K562 (cell line): ENCODE results near the gene MEIKIN. TPM values are rescaled to one million over a fixed set of nuclear protein-coding genes. Genes with fewer than 3 reads are reported as not detected.

Source experiments
- ATAC-seq: fragments of 200-7000 bp; cut with Tn5 transposase; 3 replicates; pipeline ENCODE4 v1.9.1; 2020; ENCODE audit warnings: moderate library complexity
- BruUV-seq: library from RNA; stranded (reverse); fragments of 400-500 nt; replicated peaks from 2 replicates; lab custom pipeline; 2021; lab: Mats Ljungman, UMichigan
- CTCF ChIA-PET: fragments of 300-600 bp; formaldehyde crosslinking; extraction: SDS; loops from one replicate; lab custom pipeline; 2021; ENCODE audit warnings: low intra/inter-chr PET ratio; lab: Yijun Ruan, JAX
- POLR2A ChIA-PET: fragments of 300-600, 350-650 bp; sonication (Branson Sonifier 250); formaldehyde crosslinking; extraction: SDS; loops from one replicate; lab custom pipeline; 2021; ENCODE audit warnings: antibody characterized with exemption, inconsistent platforms; lab: Yijun Ruan, JAX
- DNase-seq, 4 experiments: peaks; one replicate each; pipeline versions ENCODE4 v3.0.0 to v3.0.0-alpha.2; 2011 to 2018; ENCODE audit warnings: low spot score in 3 of 4, mixed read lengths in 3 of 4; ENCODE audit errors: extremely low read depth in 1 of 4
- FAIRE-seq: peaks from 2 replicates; lab custom pipeline; 2011; peaks lifted over from hg19 to GRCh38; lab: Jason Lieb, UNC
- H2AFZ ChIP-seq: 2 replicates; pipeline ENCODE4 v1.6.0; 2011; ENCODE audit warnings: low read depth, low read length, control low read depth, inconsistent platforms
- H3K27ac ChIP-seq: fragments of 200-600 bp; 3 replicates; pipeline ENCODE4 v1.8.0; 2011; ENCODE audit warnings: low read depth, mild to moderate bottlenecking, control low read depth, inconsistent platforms, low read length, moderate library complexity, mixed read lengths; ENCODE audit errors: extremely low read depth
- H3K27me3 ChIP-seq, 2 experiments: fragments of 300-600 bp in 1 of 2; 2 replicates in 1 of 2; 3 replicates in 1 of 2; pipeline versions ENCODE4 v1.6.0 to v1.8.0; 2011; ENCODE audit warnings: inconsistent platforms in 2 of 2, low read length in 2 of 2, mild to moderate bottlenecking in 1 of 2, mixed read lengths in 1 of 2, moderate library complexity in 1 of 2; ENCODE audit not compliant: control insufficient read depth in 2 of 2, insufficient read depth in 2 of 2
- H3K36me3 ChIP-seq: fragments of 300-600 bp; 3 replicates; pipeline ENCODE4 v1.8.0; 2011; ENCODE audit warnings: mild to moderate bottlenecking, low read length, inconsistent platforms; ENCODE audit not compliant: control insufficient read depth, insufficient read depth
- H3K4me1 ChIP-seq, 2 experiments: fragments of 200-600 bp in 1 of 2; replicated peaks in 1 of 2; 2 replicates in 1 of 2; 3 replicates in 1 of 2; pipeline versions ENCODE4 v1.5.1 to v1.8.0; 2011; ENCODE audit warnings: inconsistent platforms in 2 of 2, low read length in 2 of 2, mild to moderate bottlenecking in 1 of 2, mixed read lengths in 1 of 2, moderate library complexity in 1 of 2; ENCODE audit not compliant: control insufficient read depth in 2 of 2, insufficient read depth in 2 of 2
- H3K4me2 ChIP-seq: 2 replicates; pipeline ENCODE4 v1.6.1; 2011; ENCODE audit warnings: low read length, control low read depth, inconsistent platforms, mixed read lengths; ENCODE audit not compliant: insufficient read depth
- H3K4me3 ChIP-seq: fragments of 200-600 bp; sonication (generic), shearing (Covaris generic); 2 replicates; pipeline ENCODE4 v1.5.1; 2016; ENCODE audit warnings: control low read depth, inconsistent platforms
- H3K79me2 ChIP-seq: fragments of 200-600 bp; 3 replicates; pipeline ENCODE4 v1.8.0; 2011; ENCODE audit warnings: low read length, inconsistent platforms; ENCODE audit not compliant: control insufficient read depth, insufficient read depth
- H3K9ac ChIP-seq, 2 experiments: 2 replicates each; pipeline versions ENCODE4 v1.6.0 to v1.6.1; 2011; ENCODE audit warnings: low read depth in 2 of 2, low read length in 2 of 2, control low read depth in 1 of 2, inconsistent platforms in 1 of 2, mild to moderate bottlenecking in 1 of 2, mixed read lengths in 1 of 2; ENCODE audit not compliant: insufficient read depth in 1 of 2
- H3K9me1 ChIP-seq: one replicate; pipeline ENCODE4 v1.6.0; 2011; ENCODE audit warnings: inconsistent platforms, mild to moderate bottlenecking, low read length, moderate library complexity; ENCODE audit not compliant: control insufficient read depth, insufficient read depth
- H3K9me3 ChIP-seq: replicated peaks from 2 replicates; pipeline ENCODE4 v1.5.1; 2011; ENCODE audit warnings: low read depth, low read length, inconsistent platforms; ENCODE audit not compliant: control insufficient read depth, insufficient read depth
- H4K20me1 ChIP-seq: replicated peaks from 2 replicates; pipeline ENCODE4 v1.6.1; 2011; ENCODE audit warnings: low read length, inconsistent platforms, mixed read lengths; ENCODE audit not compliant: control insufficient read depth, insufficient read depth
- EHMT2 ChIP-seq: fragments of 450-650 bp; IDR thresholded peaks from 2 replicates; pipeline ENCODE4 v1.6.1; 2018; ENCODE audit warnings: antibody characterized with exemption
- MAZ ChIP-seq, 2 experiments: fragments of 450-650 bp in 1 of 2; sonication (generic) in 1 of 2; formaldehyde crosslinking; IDR thresholded peaks in 1 of 2; conservative IDR thresholded peaks in 1 of 2; 2 replicates each; pipeline versions ENCODE4 v1.4.0 to v1.5.0; 2020; ENCODE audit warnings: mild to moderate bottlenecking in 1 of 2, missing genetic modification reagents in 1 of 2
- MIER1 ChIP-seq: fragments of 450-650 bp; IDR thresholded peaks from 2 replicates; pipeline ENCODE4 v1.6.1; 2016; ENCODE audit warnings: antibody characterized with exemption, mild to moderate bottlenecking, low read depth
- NFIX ChIP-seq: fragments of 250-450 bp; sonication (Bioruptor Pico); IDR thresholded peaks from 2 replicates; pipeline ENCODE4 v1.4.0; 2020; ENCODE audit warnings: low read depth, mild to moderate bottlenecking, moderate library complexity
- REST ChIP-seq, 2 experiments: fragments of 450-650 bp; formaldehyde crosslinking in 1 of 2; IDR thresholded peaks; 2 replicates each; pipeline versions ENCODE4 v1.4.0 to v1.6.1; 2014 to 2020; ENCODE audit warnings: mild to moderate bottlenecking in 2 of 2, borderline replicate concordance in 1 of 2, low read depth in 1 of 2
- ZNF766 ChIP-seq: fragments of 200-800 bp; sonication (Bioruptor generic); conservative IDR thresholded peaks from 2 replicates; pipeline ENCODE4 v1.6.1; 2016; ENCODE audit warnings: missing genetic modification characterization, missing compliant biosample characterization
- WGBS: fragments of 100-300 bp; shearing (Covaris generic); methylation state at CpG from one replicate; pipeline ENCODE4 v1.1.6; 2016; ENCODE audit warnings: low coverage, mixed read lengths; ENCODE audit not compliant: insufficient coverage; ENCODE audit errors: missing lambda C conversion rate; 5-methylcytosine and 5-hydroxymethylcytosine counted together
- in situ Hi-C: fragments of 300-500 bp; cut with MboI; formaldehyde crosslinking; loops from 4 replicates; pipeline ENCODE4 v1.15.0; 2018; ENCODE audit warnings: inconsistent platforms, mixed read lengths
- intact Hi-C: fragments of 100-400 bp; cut with micrococcal nuclease; formaldehyde crosslinking; loops from 2 replicates; pipeline ENCODE4 v1.14.2; 2022
- polyA plus RNA-seq, 8 experiments: library from polyadenylated mRNA; depleted of rRNA in 4 of 8; stranded (reverse) in 5 of 8; unstranded in 3 of 8; fragments of >200 nt; fragmentation: Nextera tagmentation in 2 of 8; fragmentation: Illumina TruSeq in 1 of 8; extraction: Ambion mirVana in 2 of 8; extraction: Trizol in 1 of 8; gene quantifications; 2 replicates each; pipeline versions ENCODE4 v1.2.1 to v1.2.3, GENCODE V29; 2011 to 2014; ENCODE audit warnings: inconsistent platforms in 1 of 8, missing spikeins in 1 of 8
- total RNA-seq, 7 experiments: library from RNA; depleted of rRNA in 6 of 7; stranded (reverse); fragments of >200 nt in 6 of 7; fragmentation: Illumina TruSeq in 2 of 7; extraction: Trizol in 2 of 7; gene quantifications; 2 replicates each; pipeline versions ENCODE4 v1.2.1 to v1.2.3, GENCODE V29; 2011 to 2021; ENCODE audit warnings: low replicate concordance in 1 of 7
- TF ChIP-seq, protein P1 (sequence below): fragments of 250-450 bp; sonication (Bioruptor Pico); IDR thresholded peaks from 2 replicates; pipeline ENCODE4 v1.8.0; 2021; ENCODE audit warnings: mild to moderate bottlenecking, moderate library complexity

MEIKIN gene
- total and polyA plus RNA-seq, 9 of the 15 experiments (the other 6 are each of a cell fraction or from before 2014, with no cell fraction given) = 0.18 TPM; not detected in 8

DNA sequence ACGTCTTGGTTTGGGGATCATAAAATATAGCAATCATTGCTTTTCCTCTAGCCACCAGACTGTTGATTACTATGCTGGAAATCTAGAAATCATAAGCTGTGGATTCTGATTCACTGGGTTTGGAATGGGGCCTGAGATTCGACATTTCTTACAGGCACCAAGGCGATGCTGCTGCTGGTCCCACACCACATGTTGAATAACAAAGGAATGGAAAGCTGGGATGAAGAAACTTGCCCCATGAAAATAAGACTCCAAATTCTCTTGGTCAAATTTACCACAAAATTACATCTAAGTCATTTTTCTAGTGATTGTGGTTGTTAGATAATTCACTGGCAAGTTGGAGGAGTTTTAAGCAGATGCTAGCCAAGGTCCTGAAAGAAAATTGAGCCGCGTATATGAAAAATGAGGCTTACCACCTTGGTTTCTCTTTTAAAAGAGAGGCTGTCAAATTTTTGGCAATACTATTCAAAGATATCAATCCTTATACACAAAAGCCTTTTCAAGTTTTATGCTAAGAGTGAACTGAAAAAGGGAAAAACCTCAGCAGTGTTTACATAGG lies 23.0 kb upstream of the MEIKIN start:
- Histone ChIP-seq H3K9ac (no peak overlapping the region), H3K36me3 (no peaks in the 10 kb centered on the region), H3K4me1 (no peaks in the 10 kb centered on the region), H3K27ac (no peak overlapping the region), H4K20me1 (no peaks in the 10 kb centered on the region), H3K9me1 (no peaks in the 10 kb centered on the region), H3K9me3 (no peaks in the 10 kb centered on the region), H3K4me3 (no peak overlapping the region), H2AFZ (no peak overlapping the region), H3K27me3 (no peaks in the 10 kb centered on the region; a peak in 1 of 5 replicates), H3K79me2 (no peaks in the 10 kb centered on the region), H3K4me2 (no peak overlapping the region)
- DNase-seq = no peak
- ChIA-PET POLR2A (interaction anchor here (0.7 kb wide), 1 partner anchor 29 kb away, joined by 3 read pairs; no protein-coding TSS in a partner anchor), CTCF (no interaction called here)
- intact Hi-C loops (no loop called here), in situ Hi-C loops (no loop called here)
- peak; percentile 94 for TF ChIP-seq EHMT2
- TF ChIP-seq, protein P1, sequence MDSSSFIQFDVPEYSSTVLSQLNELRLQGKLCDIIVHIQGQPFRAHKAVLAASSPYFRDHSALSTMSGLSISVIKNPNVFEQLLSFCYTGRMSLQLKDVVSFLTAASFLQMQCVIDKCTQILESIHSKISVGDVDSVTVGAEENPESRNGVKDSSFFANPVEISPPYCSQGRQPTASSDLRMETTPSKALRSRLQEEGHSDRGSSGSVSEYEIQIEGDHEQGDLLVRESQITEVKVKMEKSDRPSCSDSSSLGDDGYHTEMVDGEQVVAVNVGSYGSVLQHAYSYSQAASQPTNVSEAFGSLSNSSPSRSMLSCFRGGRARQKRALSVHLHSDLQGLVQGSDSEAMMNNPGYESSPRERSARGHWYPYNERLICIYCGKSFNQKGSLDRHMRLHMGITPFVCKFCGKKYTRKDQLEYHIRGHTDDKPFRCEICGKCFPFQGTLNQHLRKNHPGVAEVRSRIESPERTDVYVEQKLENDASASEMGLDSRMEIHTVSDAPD = no peak
- no peak for TF ChIP-seq ZNF766 (CRISPR knock-in tag)
- TF ChIP-seq NFIX = no peak
- peak; percentile 97 for TF ChIP-seq REST (IDR thresholded peaks at IDR 0.05; ENCODE audit: borderline replicate concordance)
- TF ChIP-seq REST (CRISPR knock-in tag; IDR thresholded peaks at IDR 0.05; ENCODE audit: low read depth) = peak; percentile 78; the same call in 1 of the 2 replicates
- peak; percentile 86 for TF ChIP-seq MIER1
- 0 out of 4 replicates have a peak, but pooled peaks of 1 of the 2 experiments have one; percentile 15 for TF ChIP-seq MAZ (CRISPR knock-in tag; conservative IDR thresholded peaks at IDR 0.05 in 1 of 2, IDR thresholded peaks at IDR 0.05 in 1 of 2)
- ATAC-seq = no peak
- FAIRE-seq = no peak
- no TSS peak for BruUV-seq
- 11% methylated on average over 5 of the region's 5 CpGs for WGBS
